T47D (cell line): ENCODE data around the gene TAS2R1.

Experiments
- DNase-seq, 2 experiments: peaks; one replicate each; pipeline versions ENCODE4 v3.0.0 to v3.0.0-alpha.2; 2011 to 2012; ENCODE audit warnings: low read depth in 1 of 2, low spot score in 1 of 2
- JUND ChIP-seq: IDR thresholded peaks from 2 replicates; pipeline ENCODE4 v1.6.1; 2012; ENCODE audit warnings: low read depth
- in situ Hi-C: cut with HindIII; loops from 2 replicates; pipeline ENCODE4 v1.10.0; 2016; ENCODE audit warnings: low sequenced_read_pairs, low pct_unique_long_range_greater_than_20kb

The TAS2R1 gene

GRCh38 chr5:9642621-9643020, 12.5 kb upstream of the TAS2R1 start:
- no peak for DNase-seq
- in situ Hi-C loops, result no loop called here
- no peak for TF ChIP-seq JUND

- in situ Hi-C loops, result no loop called here
- DNase-seq, result no peak
- no peak for TF ChIP-seq JUND
Observed at GRCh38 chr5:9641806-9642355, 11.7 kb upstream of the TAS2R1 start.

- DNase-seq, result no peak
- in situ Hi-C loops, result no loop called here
- no peak for TF ChIP-seq JUND
Observed at GRCh38 chr5:9632495-9632894, 2.3 kb upstream of the TAS2R1 start.

GRCh38 chr5:9627541-9627940, 2.6 kb downstream of the TAS2R1 start:
- DNase-seq, result no peak
- TF ChIP-seq JUND, result no peak

GRCh38 chr5:9626955-9627354, 3.2 kb downstream of the TAS2R1 start:
- no peak for DNase-seq
- in situ Hi-C loops, result no loop called here
- no peak for TF ChIP-seq JUND

More at GRCh38 chr5:9627541-9627940, 2.6 kb downstream of the TAS2R1 start:
- in situ Hi-C loops, result no loop called here

- TF ChIP-seq JUND, result no peak
- in situ Hi-C loops, result no loop called here
- DNase-seq, result no peak
Observed at GRCh38 chr5:9625731-9626130, 4.4 kb downstream of the TAS2R1 start.

- DNase-seq, result no peak
- in situ Hi-C loops, result no loop called here
- no peak for TF ChIP-seq JUND
Observed at GRCh38 chr5:9625286-9625685, 4.9 kb downstream of the TAS2R1 start.

- in situ Hi-C loops, result no loop called here
- no peak for TF ChIP-seq JUND
- DNase-seq, result no peak
Observed at GRCh38 chr5:9624196-9624947, 5.8 kb downstream of the TAS2R1 start.

GRCh38 chr5:9623661-9624060, 6.5 kb downstream of the TAS2R1 start:
- no peak for TF ChIP-seq JUND
- in situ Hi-C loops, result no loop called here
- DNase-seq, result no peak

GRCh38 chr5:9622971-9623421, 7.2 kb downstream of the TAS2R1 start:
- TF ChIP-seq JUND, result no peak
- no peak for DNase-seq
- in situ Hi-C loops, result no loop called here

GRCh38 chr5:9621379-9621903, 8.7 kb downstream of the TAS2R1 start:
- DNase-seq, result no peak
- TF ChIP-seq JUND, result no peak
- in situ Hi-C loops, result no loop called here

- TF ChIP-seq JUND, result no peak
- in situ Hi-C loops, result no loop called here
- DNase-seq, result no peak
Observed at GRCh38 chr5:9619331-9620092, 10.6 kb downstream of the TAS2R1 start.
